Mucosa of rectum (tissue), 2 donors: ENCODE data around the gene YY1.
A peak's percentile ranks its signal among the peaks of the same experiment; 100 is the strongest.

Experiments used
- H3K27ac ChIP-seq, 2 donors: one replicate each; pipeline ENCODE4 v1.7.0; 2013; ENCODE audit warnings: inconsistent platforms in 2 of 2, low read depth in 2 of 2, low read length in 2 of 2
- H3K27me3 ChIP-seq, 2 donors: one replicate each; pipeline ENCODE4 v1.7.0; 2013; ENCODE audit warnings: low read length in 2 of 2; ENCODE audit not compliant: control insufficient read depth in 2 of 2, insufficient read depth in 2 of 2
- H3K36me3 ChIP-seq, 2 donors: one replicate each; pipeline ENCODE4 v1.7.0; 2013; ENCODE audit warnings: low read length in 2 of 2; ENCODE audit not compliant: control insufficient read depth in 2 of 2, insufficient read depth in 2 of 2
- H3K4me1 ChIP-seq, 2 donors: one replicate each; pipeline ENCODE4 v1.7.0; 2013; ENCODE audit warnings: low read length in 2 of 2, mild to moderate bottlenecking in 1 of 2; ENCODE audit not compliant: control insufficient read depth in 2 of 2, insufficient read depth in 2 of 2
- H3K4me3 ChIP-seq, 2 donors: one replicate each; pipeline ENCODE4 v1.7.0; 2013; ENCODE audit warnings: low read length in 2 of 2
- H3K9ac ChIP-seq, 2 donors: one replicate each; pipeline ENCODE4 v1.7.0; 2013; ENCODE audit warnings: low read length in 2 of 2, low read depth in 1 of 2, mild to moderate bottlenecking in 1 of 2
- H3K9me3 ChIP-seq, 2 donors: one replicate each; pipeline ENCODE4 v1.7.0; 2013; ENCODE audit warnings: low read length in 2 of 2; ENCODE audit not compliant: control insufficient read depth in 2 of 2
- donor health status: healthy.
- donor health status: Normal muscosa, but diverticular disease.

The YY1 gene

GRCh38 chr14:100241279-100241678 lies 2.3 kb downstream of the YY1 start:
- H3K4me3 ChIP-seq = peak overlapping the region; percentile 68 to 71
- no peaks in the 10 kb centered on the region for H3K9me3 ChIP-seq
- H3K27ac ChIP-seq = peak overlapping the region; percentile 92
- no peaks in the 10 kb centered on the region for H3K36me3 ChIP-seq
- peak overlapping the region; percentile 42 to 72 for H3K9ac ChIP-seq
- peaks cover 26 to 34% of the 10 kb centered on the region in 2 donors for H3K4me1 ChIP-seq
- no peaks in the 10 kb centered on the region for H3K27me3 ChIP-seq

- no peak overlapping the region for H3K9ac ChIP-seq
These were observed 4.1 kb downstream of the YY1 start for GRCh38 chr14:100243020-100243419.

GRCh38 chr14:100246809-100247428 lies 8.0 kb downstream of the YY1 start:
- H3K36me3 ChIP-seq = no peaks in the 10 kb centered on the region
- H3K9ac ChIP-seq = peak overlapping the region in 1 of 2 donors; percentile 7
- H3K4me3 ChIP-seq = peak overlapping the region in 1 of 2 donors; percentile 33
- no peaks in the 10 kb centered on the region for H3K27me3 ChIP-seq
- H3K27ac ChIP-seq = peak overlapping the region; percentile 65 to 71
- no peaks in the 10 kb centered on the region for H3K9me3 ChIP-seq
- H3K4me1 ChIP-seq = peaks cover 26 to 36% of the 10 kb centered on the region in 2 donors

More at GRCh38 chr14:100243020-100243419, 4.1 kb downstream of the YY1 start:
- Histone ChIP-seq H3K4me3 (no peak overlapping the region), H3K27me3 (no peaks in the 10 kb centered on the region), H3K4me1 (peaks cover 28 to 33% of the 10 kb centered on the region in 2 donors), H3K27ac (no peak overlapping the region), H3K9me3 (no peaks in the 10 kb centered on the region), H3K36me3 (no peaks in the 10 kb centered on the region)

GRCh38 chr14:100250732-100251465 lies 12.0 kb downstream of the YY1 start:
- H3K36me3 ChIP-seq = no peaks in the 10 kb centered on the region
- no peak overlapping the region for H3K27ac ChIP-seq
- H3K27me3 ChIP-seq = no peaks in the 10 kb centered on the region
- H3K4me1 ChIP-seq = peaks cover 21 to 34% of the 10 kb centered on the region in 2 donors
- no peaks in the 10 kb centered on the region for H3K9me3 ChIP-seq
- H3K4me3 ChIP-seq = no peak overlapping the region
- H3K9ac ChIP-seq = no peak overlapping the region

GRCh38 chr14:100252684-100253083 lies 13.7 kb downstream of the YY1 start:
- Histone ChIP-seq H3K27ac (no peak overlapping the region), H3K9me3 (no peaks in the 10 kb centered on the region), H3K9ac (no peak overlapping the region), H3K4me3 (no peak overlapping the region), H3K27me3 (no peaks in the 10 kb centered on the region), H3K36me3 (no peaks in the 10 kb centered on the region), H3K4me1 (peaks cover 4 to 19% of the 10 kb centered on the region in 2 donors)

- no peak overlapping the region for H3K27ac ChIP-seq
- H3K4me3 ChIP-seq = no peak overlapping the region
- peaks cover 9 to 13% of the 10 kb centered on the region in 2 donors for H3K4me1 ChIP-seq
- H3K9me3 ChIP-seq = no peaks in the 10 kb centered on the region
- no peaks in the 10 kb centered on the region for H3K36me3 ChIP-seq
- H3K9ac ChIP-seq = no peak overlapping the region
- no peaks in the 10 kb centered on the region for H3K27me3 ChIP-seq
These were observed 17.5 kb downstream of the YY1 start for GRCh38 chr14:100256339-100256895.

- Histone ChIP-seq H3K36me3 (peaks cover 11 to 18% of the 10 kb centered on the region in 2 donors), H3K4me1 (peaks cover 3 to 5% of the 10 kb centered on the region in 2 donors), H3K27ac (no peak overlapping the region), H3K9ac (no peak overlapping the region), H3K4me3 (no peak overlapping the region), H3K9me3 (no peaks in the 10 kb centered on the region), H3K27me3 (no peaks in the 10 kb centered on the region)
These were observed 22.7 kb downstream of the YY1 start for GRCh38 chr14:100261621-100262020.

- peaks cover 3 to 5% of the 10 kb centered on the region in 2 donors for H3K4me1 ChIP-seq
- H3K4me3 ChIP-seq = no peak overlapping the region
- H3K9me3 ChIP-seq = no peaks in the 10 kb centered on the region
- no peaks in the 10 kb centered on the region for H3K27me3 ChIP-seq
- peaks cover 11 to 18% of the 10 kb centered on the region in 2 donors for H3K36me3 ChIP-seq
- no peak overlapping the region for H3K9ac ChIP-seq
- H3K27ac ChIP-seq = no peak overlapping the region
These were observed 23.6 kb downstream of the YY1 start for GRCh38 chr14:100262545-100262944.

- no peak overlapping the region for H3K27ac ChIP-seq
- no peak overlapping the region for H3K9ac ChIP-seq
These were observed 24.2 kb downstream of the YY1 start for GRCh38 chr14:100263141-100263540.

GRCh38 chr14:100267990-100268389 lies 29.0 kb downstream of the YY1 start:
- Histone ChIP-seq H3K9ac (no peak overlapping the region), H3K4me1 (peaks cover 14 to 19% of the 10 kb centered on the region in 2 donors), H3K27ac (no peak overlapping the region), H3K9me3 (no peaks in the 10 kb centered on the region), H3K27me3 (no peaks in the 10 kb centered on the region), H3K4me3 (no peak overlapping the region), H3K36me3 (peaks cover 10 to 14% of the 10 kb centered on the region in 2 donors)

More at GRCh38 chr14:100263141-100263540, 24.2 kb downstream of the YY1 start:
- no peaks in the 10 kb centered on the region for H3K27me3 ChIP-seq
- peaks cover 11 to 18% of the 10 kb centered on the region in 2 donors for H3K36me3 ChIP-seq
- no peak overlapping the region for H3K4me3 ChIP-seq
- H3K9me3 ChIP-seq = no peaks in the 10 kb centered on the region
- peaks cover 5 to 7% of the 10 kb centered on the region in 2 donors for H3K4me1 ChIP-seq
